Epithelial cell of proximal tubule (primary cell): ENCODE measurements around the gene CDKN2AIP. TPM values are rescaled to one million over a fixed set of nuclear protein-coding genes. Genes with fewer than 3 reads are reported as not detected.
"Not testable (repeated sequence)": the region's sequence is repeated elsewhere in the genome, so short reads cannot be mapped to it uniquely, and the experiment has no call there.

Source experiments
- DNase-seq: peaks from one replicate; pipeline ENCODE4 v3.0.0-alpha.2; 2011; ENCODE audit warnings: low read depth
- H3K4me3 ChIP-seq: 2 replicates; pipeline ENCODE4 v1.5.1; 2011; ENCODE audit warnings: low read depth, mild to moderate bottlenecking, low read length
- CTCF ChIP-seq: conservative IDR thresholded peaks from 2 replicates; pipeline ENCODE4 v1.5.1; 2012; ENCODE audit warnings: low read depth, mild to moderate bottlenecking, low read length
- total RNA-seq: library from RNA; depleted of rRNA; stranded (reverse); fragments of >200 nt; gene quantifications from 2 replicates; pipeline ENCODE4 v1.2.3, GENCODE V29; 2015

Gene CDKN2AIP
- total RNA-seq, 1 donor from 2014 or later: 25.5 TPM

GRCh38 chr4:183429489-183429888 lies 14.9 kb upstream of the CDKN2AIP start:
- TF ChIP-seq CTCF: no peak
- H3K4me3 ChIP-seq: no peak overlapping the region
- DNase-seq: no peak

- H3K4me3 ChIP-seq: no peak overlapping the region
- TF ChIP-seq CTCF: no peak
- DNase-seq: no peak
These were observed 14.0 kb upstream of the CDKN2AIP start for GRCh38 chr4:183430317-183430993.

GRCh38 chr4:183430994-183431347 lies 13.5 kb upstream of the CDKN2AIP start:
- TF ChIP-seq CTCF: no peak
- no peak overlapping the region for H3K4me3 ChIP-seq
- no peak for DNase-seq

DNA sequence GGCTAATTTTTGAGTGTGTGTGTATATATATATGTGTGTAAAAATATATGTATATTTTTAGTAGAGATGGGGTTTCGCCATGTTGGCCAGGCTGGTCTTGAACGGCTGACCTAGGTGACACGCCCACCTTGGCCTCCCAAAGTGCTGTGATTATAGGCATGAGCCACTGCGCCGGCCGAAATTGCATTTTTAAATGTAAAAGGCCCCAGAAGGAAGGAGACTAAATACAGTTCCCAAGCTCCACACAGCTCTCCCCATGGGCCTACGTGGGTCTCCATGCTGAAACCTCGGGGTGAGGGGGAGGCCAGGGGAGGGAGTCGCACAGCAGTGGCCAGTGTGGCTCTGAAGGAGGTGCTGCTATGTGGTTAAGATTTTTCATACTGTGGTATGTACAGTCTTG lies 12.8 kb upstream of the CDKN2AIP start:
- H3K4me3 ChIP-seq: no peak overlapping the region
- TF ChIP-seq CTCF: no peak
- DNase-seq: no peak

- DNase-seq, H3K4me3 ChIP-seq: not testable (repeated sequence)
These were observed 11.3 kb upstream of the CDKN2AIP start for GRCh38 chr4:183433183-183433582.

GRCh38 chr4:183434264-183434663 lies 10.2 kb upstream of the CDKN2AIP start:
- no peak for TF ChIP-seq CTCF
- no peak overlapping the region for H3K4me3 ChIP-seq
- no peak for DNase-seq

GRCh38 chr4:183434666-183435190 lies 9.7 kb upstream of the CDKN2AIP start:
- H3K4me3 ChIP-seq: no peak overlapping the region
- DNase-seq: no peak
- no peak for TF ChIP-seq CTCF
